Upper lobe of left lung (tissue), 4 donors: ENCODE measurements around the gene WASHC4.

ENCODE experiments used
- CTCF ChIP-seq, 6 experiments: fragments of 450-650 bp in 4 of 6; fragments of 200-600 bp in 2 of 6; sonication (generic) in 2 of 6; IDR thresholded peaks; one replicate each; pipeline ENCODE4 v1.5.1; 2016 to 2019; ENCODE audit warnings: antibody characterized with exemption in 6 of 6
- POLR2A ChIP-seq, 4 donors: fragments of 450-650 bp; IDR thresholded peaks; one replicate each; pipeline ENCODE4 v1.5.1; 2016 to 2017; ENCODE audit warnings: antibody characterized with exemption in 4 of 4, mild to moderate bottlenecking in 2 of 4
- POLR2AphosphoS5 ChIP-seq, 2 donors: sonication (generic); formaldehyde crosslinking; IDR thresholded peaks; one replicate each; pipeline ENCODE4 v1.5.1; 2017; ENCODE audit warnings: antibody characterized with exemption in 2 of 2

GRCh38 chr12:105177208-105177607 lies 69.7 kb downstream of the WASHC4 start:
- TF ChIP-seq CTCF (IDR thresholded peaks at IDR 0.05) (no peak), POLR2A (IDR thresholded peaks at IDR 0.05) (no peak), POLR2AphosphoS5 (IDR thresholded peaks at IDR 0.05) (no peak)
